Measurements from ENCODE around the gene CORO2A.

GRCh38 chr9:98176391-98177259 is 15.8 kb downstream of the CORO2A start:
- TF ChIP-seq CTCF (IDR thresholded peaks at IDR 0.05): no peak
- no peak for TF ChIP-seq POLR2A (IDR thresholded peaks at IDR 0.05)
- no peak for TF ChIP-seq POLR2AphosphoS5 (IDR thresholded peaks at IDR 0.05)

Data from prostate gland (tissue), 2 donors.